Mucosa of descending colon (tissue), 3 donors: Measurements from ENCODE around the gene RBM20. TPM values are rescaled to one million over a fixed set of nuclear protein-coding genes. Genes with fewer than 3 reads are reported as not detected.

ENCODE experiments used
- ATAC-seq: fragments of 200-7000 bp; cut with Tn5 transposase; one replicate; pipeline ENCODE4 v1.9.1; 2020; ENCODE audit warnings: mild to moderate bottlenecking, moderate library complexity
- DNase-seq, 3 donors: peaks; one replicate each; pipeline ENCODE4 v3.0.0-alpha.2; 2020
- H3K36me3 ChIP-seq: fragments of 200-600 bp; one replicate; pipeline ENCODE4 v1.8.0; 2021; ENCODE audit warnings: low read depth, mild to moderate bottlenecking
- H3K4me1 ChIP-seq: fragments of 200-600 bp; one replicate; pipeline ENCODE4 v1.8.0; 2021; ENCODE audit warnings: low read depth, mild to moderate bottlenecking
- H3K4me3 ChIP-seq: fragments of 200-600 bp; one replicate; pipeline ENCODE4 v1.8.0; 2021; ENCODE audit warnings: mild to moderate bottlenecking
- H3K9me3 ChIP-seq: fragments of 200-600 bp; one replicate; pipeline ENCODE4 v1.8.0; 2021; ENCODE audit warnings: mild to moderate bottlenecking
- CTCF ChIP-seq: fragments of 200-600 bp; IDR thresholded peaks from one replicate; pipeline ENCODE4 v1.8.0; 2022; ENCODE audit warnings: antibody characterized with exemption, mild to moderate bottlenecking
- intact Hi-C, 2 donors: fragments of 100-400 bp; cut with DNase I in 1 of 2; cut with micrococcal nuclease in 1 of 2; formaldehyde crosslinking; loops; one replicate each; pipeline versions ENCODE4 v1.11.0 to v1.11.1; 2022; cut with DNase I, micrococcal nuclease
- total RNA-seq, 3 donors: library from RNA; stranded (reverse); fragmentation: NEBNext Ultra II Directional in 2 of 3; extraction: Animal tissue kit (Norgen Biotek cat#: 25700) in 2 of 3; gene quantifications; one replicate each; pipeline versions ENCODE4 v1.2.1 to v1.2.4, GENCODE V29; 2021 to 2023
- donor health status: DM: no; HTN: no; CAD: no; lungs with moderate emphysema.
- donor health status: DM: no; HTN: no; CAD: no.
- donor health status: DM: no; HTN: yes; CAD: no.

RBM20 gene
- total RNA-seq, 3 donors from 2014 or later: 0.46 to 9.7 (median 2.0) TPM

- ATAC-seq (no peak), DNase-seq (no peak)
- Histone ChIP-seq H3K4me1 (peaks cover 39% of the 10 kb centered on the region), H3K4me3 (no peak overlapping the region), H3K9me3 (no peaks in the 10 kb centered on the region), H3K36me3 (no peaks in the 10 kb centered on the region)
- no peak for TF ChIP-seq CTCF
- intact Hi-C loops: loop anchor here (10.0 kb wide), 2 partner anchors 51 to 71 kb away; no protein-coding TSS in a partner anchor
Observed at GRCh38 chr10:110876000-110876399, 231.9 kb downstream of the RBM20 start.

DNA sequence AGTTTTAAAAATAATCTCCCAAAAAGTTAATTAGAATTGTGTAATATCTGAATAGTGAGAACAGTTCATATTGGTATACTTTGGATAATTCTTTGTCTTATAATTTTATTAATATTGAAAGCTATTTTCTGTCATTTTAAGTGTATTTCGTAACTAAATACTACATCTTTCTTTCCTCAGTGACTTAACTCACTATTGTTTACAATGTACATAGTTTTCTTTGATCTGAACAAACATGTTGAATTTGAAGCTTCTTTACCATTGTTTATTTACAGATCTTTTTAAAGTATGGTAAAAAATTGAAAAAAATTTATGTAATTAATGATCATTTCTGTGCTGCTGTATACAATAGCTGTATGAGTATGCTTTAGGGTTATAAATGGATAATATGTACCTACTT lies 232.7 kb downstream of the RBM20 start:
- TF ChIP-seq CTCF: no peak
- intact Hi-C loops: loop anchor here (10.0 kb wide), 2 partner anchors 52 to 72 kb away; no protein-coding TSS in a partner anchor
- no peak for DNase-seq
- Histone ChIP-seq H3K4me1 (peaks cover 43% of the 10 kb centered on the region), H3K4me3 (no peak overlapping the region), H3K36me3 (peaks cover 5% of the 10 kb centered on the region), H3K9me3 (no peaks in the 10 kb centered on the region)
- no peak for ATAC-seq

DNA sequence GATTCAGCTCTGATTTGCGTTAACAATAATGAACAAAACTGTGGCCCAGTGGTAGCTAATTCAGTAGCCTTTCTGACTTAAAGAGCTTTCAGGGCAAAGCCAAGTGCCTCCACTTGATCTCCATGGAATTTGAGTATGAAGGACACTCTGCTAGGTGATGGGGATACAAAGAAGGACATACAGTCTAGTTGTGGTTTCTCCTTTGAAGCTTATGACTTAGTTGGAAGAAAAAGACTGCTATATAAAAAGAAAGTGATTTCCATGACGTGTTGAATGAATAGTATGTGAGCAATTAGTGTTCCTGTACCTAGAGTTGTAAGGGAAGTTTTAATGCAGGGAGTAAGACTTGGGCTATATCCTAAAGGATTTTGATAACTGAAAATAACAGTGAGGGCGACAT lies 235.9 kb downstream of the RBM20 start:
- Histone ChIP-seq H3K9me3 (no peaks in the 10 kb centered on the region), H3K4me1 (peaks cover 40% of the 10 kb centered on the region), H3K4me3 (no peak overlapping the region), H3K36me3 (peaks cover 5% of the 10 kb centered on the region)
- TF ChIP-seq CTCF: no peak
- ATAC-seq: no peak
- intact Hi-C loops: no loop called here
- no peak for DNase-seq

DNA sequence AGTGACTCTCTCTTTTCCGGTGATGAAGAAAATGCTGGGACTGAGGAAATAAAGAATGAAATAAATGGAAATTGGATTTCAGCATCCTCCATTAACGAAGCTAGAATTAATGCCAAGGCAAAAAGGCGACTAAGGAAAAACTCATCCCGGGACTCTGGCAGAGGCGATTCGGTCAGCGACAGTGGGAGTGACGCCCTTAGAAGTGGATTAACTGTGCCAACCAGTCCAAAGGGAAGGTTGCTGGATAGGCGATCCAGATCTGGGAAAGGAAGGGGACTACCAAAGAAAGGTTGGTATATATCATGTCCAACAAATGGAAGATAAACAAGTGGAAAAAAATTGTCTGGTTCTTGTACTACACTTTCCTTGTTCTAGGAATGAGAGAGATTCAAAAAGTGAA lies 237.1 kb downstream of the RBM20 start:
- H3K4me1 ChIP-seq: peaks cover 30% of the 10 kb centered on the region
- TF ChIP-seq CTCF: no peak
- no peak overlapping the region for H3K4me3 ChIP-seq
- H3K36me3 ChIP-seq: peaks cover 5% of the 10 kb centered on the region
- H3K9me3 ChIP-seq: no peaks in the 10 kb centered on the region
- ATAC-seq: no peak
- intact Hi-C loops: no loop called here
- no peak for DNase-seq

DNA sequence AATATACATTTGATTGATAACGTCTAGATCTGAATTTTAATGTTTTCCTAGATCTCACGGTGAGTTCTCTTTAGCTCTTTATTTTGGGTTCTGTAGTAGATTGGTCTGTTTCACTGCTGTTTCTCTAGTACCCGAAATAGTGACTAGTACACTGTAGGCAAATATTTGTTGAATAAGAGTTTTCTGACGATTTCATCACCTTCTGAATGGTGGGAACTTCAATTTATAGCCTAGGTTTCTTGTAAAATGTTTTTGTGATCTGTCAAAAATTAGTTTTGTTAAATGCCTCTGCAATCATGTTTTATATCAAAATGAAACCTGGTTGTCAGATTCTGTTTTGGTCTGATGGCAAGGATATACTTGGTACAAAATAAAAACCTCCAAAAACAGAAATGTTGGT lies 237.8 kb downstream of the RBM20 start:
- H3K36me3 ChIP-seq: peaks cover 8% of the 10 kb centered on the region
- DNase-seq (no peak), ATAC-seq (no peak)
- no peak for TF ChIP-seq CTCF
- no peaks in the 10 kb centered on the region for H3K9me3 ChIP-seq
- H3K4me3 ChIP-seq: no peak overlapping the region
- intact Hi-C loops: no loop called here
- H3K4me1 ChIP-seq: peaks cover 25% of the 10 kb centered on the region

GRCh38 chr10:110883924-110884323 lies 239.8 kb downstream of the RBM20 start:
- DNase-seq (no peak), ATAC-seq (no peak)
- Histone ChIP-seq H3K4me1 (peaks cover 9% of the 10 kb centered on the region), H3K4me3 (no peak overlapping the region), H3K9me3 (no peaks in the 10 kb centered on the region), H3K36me3 (peaks cover 13% of the 10 kb centered on the region)
- intact Hi-C loops: no loop called here
- no peak for TF ChIP-seq CTCF
